Measurements from ENCODE around the gene CPED1.

CPED1 gene

DNA sequence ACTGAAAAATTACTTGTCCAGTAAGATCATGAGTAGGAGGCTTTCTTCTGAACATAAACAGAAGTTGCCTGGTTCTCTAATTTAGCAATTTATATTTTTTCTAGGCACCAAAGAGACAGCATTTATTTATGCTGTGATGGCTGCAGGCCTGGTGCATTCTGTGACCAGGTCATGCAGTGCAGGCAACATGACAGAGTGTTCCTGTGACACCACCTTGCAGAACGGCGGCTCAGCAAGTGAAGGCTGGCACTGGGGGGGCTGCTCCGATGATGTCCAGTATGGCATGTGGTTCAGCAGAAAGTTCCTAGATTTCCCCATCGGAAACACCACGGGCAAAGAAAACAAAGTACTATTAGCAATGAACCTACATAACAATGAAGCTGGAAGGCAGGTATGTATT lies 343.1 kb downstream of the CPED1 start:
- TF ChIP-seq, protein P1, sequence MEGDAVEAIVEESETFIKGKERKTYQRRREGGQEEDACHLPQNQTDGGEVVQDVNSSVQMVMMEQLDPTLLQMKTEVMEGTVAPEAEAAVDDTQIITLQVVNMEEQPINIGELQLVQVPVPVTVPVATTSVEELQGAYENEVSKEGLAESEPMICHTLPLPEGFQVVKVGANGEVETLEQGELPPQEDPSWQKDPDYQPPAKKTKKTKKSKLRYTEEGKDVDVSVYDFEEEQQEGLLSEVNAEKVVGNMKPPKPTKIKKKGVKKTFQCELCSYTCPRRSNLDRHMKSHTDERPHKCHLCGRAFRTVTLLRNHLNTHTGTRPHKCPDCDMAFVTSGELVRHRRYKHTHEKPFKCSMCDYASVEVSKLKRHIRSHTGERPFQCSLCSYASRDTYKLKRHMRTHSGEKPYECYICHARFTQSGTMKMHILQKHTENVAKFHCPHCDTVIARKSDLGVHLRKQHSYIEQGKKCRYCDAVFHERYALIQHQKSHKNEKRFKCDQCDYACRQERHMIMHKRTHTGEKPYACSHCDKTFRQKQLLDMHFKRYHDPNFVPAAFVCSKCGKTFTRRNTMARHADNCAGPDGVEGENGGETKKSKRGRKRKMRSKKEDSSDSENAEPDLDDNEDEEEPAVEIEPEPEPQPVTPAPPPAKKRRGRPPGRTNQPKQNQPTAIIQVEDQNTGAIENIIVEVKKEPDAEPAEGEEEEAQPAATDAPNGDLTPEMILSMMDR (IDR thresholded peaks at IDR 0.05; ENCODE audit: low read depth, low read length, missing control alignments): no peak
- DNase-seq (ENCODE audit: extremely low read depth, low read depth): no peak
- H3K4me3 ChIP-seq (replicated peaks; ENCODE audit: low read depth, low read length): no peak overlapping the region

DNA sequence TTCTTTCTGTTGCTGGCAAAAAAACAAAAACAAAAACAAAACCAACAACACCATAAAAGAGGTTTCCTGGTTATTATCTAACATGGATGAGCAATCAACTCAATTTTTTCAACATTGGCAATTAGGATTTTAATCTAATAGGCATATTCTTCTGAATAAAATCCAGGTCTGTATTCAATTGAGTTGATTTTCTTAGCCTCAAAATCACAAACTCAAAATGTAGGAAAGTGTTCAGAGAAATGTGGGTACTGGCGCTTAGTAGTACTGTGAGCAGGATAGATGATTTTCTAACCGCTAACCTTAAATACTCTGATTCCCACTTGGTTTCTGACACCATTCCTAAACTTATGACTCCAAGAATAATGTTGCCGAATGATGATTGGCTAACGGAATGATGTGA lies 345.9 kb downstream of the CPED1 start:
- TF ChIP-seq, protein P1 (IDR thresholded peaks at IDR 0.05; ENCODE audit: low read depth, low read length, missing control alignments): no peak
- no peak overlapping the region for H3K4me3 ChIP-seq (replicated peaks; ENCODE audit: low read depth, low read length)
- no peak for DNase-seq (ENCODE audit: extremely low read depth, low read depth)

DNA sequence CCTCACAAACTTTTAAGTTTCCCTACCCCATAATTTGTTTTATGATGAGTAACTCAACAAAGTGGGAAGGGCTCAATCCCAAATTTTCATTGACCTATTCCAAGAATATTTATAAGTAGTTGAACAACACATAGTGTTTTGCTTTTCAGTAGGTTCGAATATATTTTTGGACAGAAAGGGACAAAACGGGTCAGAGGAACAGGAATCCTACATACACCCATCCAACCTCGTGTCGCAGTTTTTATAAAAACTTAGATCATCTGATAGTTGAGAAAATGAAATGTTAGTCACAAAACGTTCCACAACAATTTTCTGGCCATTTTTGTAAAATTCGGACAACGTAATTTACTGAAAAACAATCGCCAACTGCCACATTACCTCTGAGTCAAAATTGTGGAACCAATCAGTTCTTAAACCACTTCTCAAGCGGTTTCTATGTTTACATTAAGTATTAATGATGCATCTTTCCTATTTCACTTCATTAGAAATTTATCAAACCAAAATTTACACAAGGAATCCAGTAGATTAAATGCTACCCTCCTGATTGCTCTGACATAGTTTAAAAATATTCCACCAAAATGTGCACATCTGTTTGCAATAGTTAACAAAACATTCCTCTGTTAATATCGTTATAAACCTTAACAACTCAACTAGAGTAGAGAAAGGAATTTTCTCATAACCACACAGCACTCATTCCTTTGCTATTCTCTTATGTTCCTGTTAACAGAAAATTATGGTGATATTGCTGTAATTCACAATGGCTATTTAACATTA lies 346.6 kb downstream of the CPED1 start:
- DNase-seq (ENCODE audit: extremely low read depth, low read depth): no peak
- H3K4me3 ChIP-seq (replicated peaks; ENCODE audit: low read depth, low read length): no peak overlapping the region
- TF ChIP-seq, protein P1 (IDR thresholded peaks at IDR 0.05; ENCODE audit: low read depth, low read length, missing control alignments): no peak

DNA sequence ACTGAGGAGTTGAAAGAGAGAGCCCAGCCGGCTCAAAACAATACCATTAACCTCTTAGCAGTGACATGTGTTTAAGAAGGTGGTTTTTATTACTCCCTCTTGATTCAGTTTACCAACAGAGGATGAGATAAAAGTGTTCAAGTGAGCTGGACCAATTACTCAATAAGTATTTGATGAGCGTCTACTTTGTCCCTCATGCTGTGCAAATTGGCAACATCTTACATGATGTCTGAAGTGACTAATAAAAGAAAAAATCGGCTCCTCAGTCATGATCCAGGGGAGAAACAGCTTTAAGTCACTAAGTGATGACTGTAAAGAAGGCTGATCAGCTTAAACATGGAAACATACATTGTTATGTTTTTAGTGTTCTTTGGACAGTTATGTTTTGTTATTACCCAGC lies 348.1 kb downstream of the CPED1 start:
- no peak for DNase-seq (ENCODE audit: extremely low read depth, low read depth)
- TF ChIP-seq, protein P1 (IDR thresholded peaks at IDR 0.05; ENCODE audit: low read depth, low read length, missing control alignments): no peak

DNA sequence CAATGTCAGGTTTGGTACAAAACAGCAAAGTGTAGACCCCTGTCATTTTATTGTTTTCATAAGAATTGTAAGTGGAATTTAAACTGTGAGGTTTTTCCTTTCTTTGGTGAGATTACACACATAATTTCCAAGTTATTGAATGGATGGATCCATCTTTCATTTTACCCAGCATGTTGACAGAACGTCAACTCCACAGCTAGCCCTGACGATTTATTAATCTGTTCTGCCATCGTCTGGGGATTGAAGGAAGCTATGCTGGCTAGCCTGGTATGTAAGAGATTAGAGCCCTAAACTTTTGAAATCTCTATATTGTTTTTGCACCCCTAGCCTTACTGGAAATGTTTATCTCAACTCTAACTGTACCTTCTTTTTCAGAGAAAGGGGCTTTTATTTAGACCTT lies 348.9 kb downstream of the CPED1 start:
- no peak overlapping the region for H3K4me3 ChIP-seq (replicated peaks; ENCODE audit: low read depth, low read length)
- TF ChIP-seq, protein P1 (IDR thresholded peaks at IDR 0.05; ENCODE audit: low read depth, low read length, missing control alignments): no peak
- DNase-seq (ENCODE audit: extremely low read depth, low read depth): no peak

More for the DNA sequence above, 348.1 kb downstream of the CPED1 start:
- no peak overlapping the region for H3K4me3 ChIP-seq (replicated peaks; ENCODE audit: low read depth, low read length)

DNA sequence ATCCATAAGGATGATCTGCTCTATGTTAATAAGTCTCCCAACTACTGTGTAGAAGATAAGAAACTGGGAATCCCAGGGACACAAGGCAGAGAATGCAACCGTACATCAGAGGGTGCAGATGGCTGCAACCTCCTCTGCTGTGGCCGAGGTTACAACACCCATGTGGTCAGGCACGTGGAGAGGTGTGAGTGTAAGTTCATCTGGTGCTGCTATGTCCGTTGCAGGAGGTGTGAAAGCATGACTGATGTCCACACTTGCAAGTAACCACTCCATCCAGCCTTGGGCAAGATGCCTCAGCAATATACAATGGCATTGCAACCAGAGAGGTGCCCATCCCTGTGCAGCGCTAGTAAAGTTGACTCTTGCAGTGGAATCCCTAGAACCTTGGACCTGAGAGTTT lies 350.6 kb downstream of the CPED1 start:
- no peak for DNase-seq (ENCODE audit: extremely low read depth, low read depth)
- no peak overlapping the region for H3K4me3 ChIP-seq (replicated peaks; ENCODE audit: low read depth, low read length)
- TF ChIP-seq, protein P1 (IDR thresholded peaks at IDR 0.05; ENCODE audit: low read depth, low read length, missing control alignments): no peak

DNA sequence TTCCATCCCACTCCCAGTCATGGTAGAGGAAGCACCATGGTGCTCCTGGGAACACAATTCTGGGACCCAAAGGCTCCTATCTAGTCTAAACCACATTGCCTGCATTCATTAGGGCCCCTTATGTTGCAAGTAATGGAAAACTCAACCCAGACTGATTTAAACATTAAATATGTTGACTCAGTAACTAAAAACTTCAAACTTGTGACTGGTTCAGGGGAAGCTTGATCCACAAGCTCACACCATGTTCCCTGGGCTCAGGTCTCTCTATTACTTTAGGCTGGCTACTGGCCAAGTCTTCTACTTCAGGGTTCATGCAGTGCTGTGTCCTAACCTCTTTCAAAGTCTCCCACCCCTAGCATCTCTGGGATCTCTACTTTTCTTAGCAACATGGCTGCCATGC lies 353.4 kb downstream of the CPED1 start:
- TF ChIP-seq, protein P1 (IDR thresholded peaks at IDR 0.05; ENCODE audit: low read depth, low read length, missing control alignments): no peak
- no peak for DNase-seq (ENCODE audit: extremely low read depth, low read depth)
- H3K4me3 ChIP-seq (replicated peaks; ENCODE audit: low read depth, low read length): no peak overlapping the region

Measured in HFF-Myc (cell line).